NCI-H2081 (cell line): Measurements from ENCODE around the gene TEN1.
"Not testable (repeated sequence)": the region's sequence is repeated elsewhere in the genome, so short reads cannot be mapped to it uniquely, and the experiment has no call there.

Experiments used
- DNase-seq, 2 experiments: peaks; one replicate each; lab custom pipeline; 2025; lab: John Stamatoyannopoulos, UW

The TEN1 gene

DNA sequence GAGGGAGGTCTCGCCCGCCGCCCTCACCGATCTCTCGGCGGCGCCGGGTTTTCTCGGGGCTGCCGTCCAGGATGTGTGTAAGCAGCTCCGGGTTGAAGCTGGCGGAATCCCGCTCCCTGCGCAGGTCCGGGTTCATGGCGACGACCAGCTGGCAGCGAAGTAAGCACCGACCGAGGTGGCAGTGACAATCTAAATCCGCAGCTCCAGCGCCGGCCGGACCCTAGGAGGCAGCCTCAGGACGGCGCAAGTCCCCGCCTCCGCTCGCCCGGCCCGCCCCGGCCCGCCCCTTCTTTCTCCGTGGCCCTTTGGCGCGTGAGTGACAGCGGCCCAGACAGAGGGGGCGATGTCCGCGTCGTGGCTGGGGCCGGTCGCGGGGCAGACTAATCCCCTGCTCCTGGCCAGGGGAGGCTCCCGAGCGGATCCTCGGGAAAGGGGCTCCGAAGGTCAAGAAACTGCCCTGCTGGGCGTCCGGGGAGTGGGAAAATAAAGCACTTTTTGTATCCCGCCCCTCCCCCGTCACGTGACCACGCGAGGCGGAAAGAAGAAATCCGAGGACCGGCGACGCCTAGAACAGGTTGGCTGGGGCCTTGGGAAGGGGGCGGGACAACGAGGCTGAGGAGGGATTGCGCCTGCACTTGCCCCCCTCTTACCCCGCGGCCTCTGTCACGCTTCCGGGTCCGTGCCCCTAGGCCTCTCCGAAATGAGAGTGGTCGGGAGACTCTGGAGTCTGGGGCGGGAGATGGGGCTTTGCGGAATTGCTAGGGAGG, at the start of gene TEN1, which contains the start of gene ACOX1:
Gene TEN1, plus strand, starts transcription at position 303 of the 767 bp plus-strand sequence. CDS start 6,953 bp downstream, outside the sequence.
Gene ACOX1, minus strand, starts transcription at position 229 of the 767 bp plus-strand sequence. Its CDS starts 93 bp downstream, at position 136.
- DNase-seq = peak; percentile 99

- no peak for DNase-seq
Observed at GRCh38 chr17:75931062-75931461, 48.0 kb upstream of the TEN1 start.

DNA sequence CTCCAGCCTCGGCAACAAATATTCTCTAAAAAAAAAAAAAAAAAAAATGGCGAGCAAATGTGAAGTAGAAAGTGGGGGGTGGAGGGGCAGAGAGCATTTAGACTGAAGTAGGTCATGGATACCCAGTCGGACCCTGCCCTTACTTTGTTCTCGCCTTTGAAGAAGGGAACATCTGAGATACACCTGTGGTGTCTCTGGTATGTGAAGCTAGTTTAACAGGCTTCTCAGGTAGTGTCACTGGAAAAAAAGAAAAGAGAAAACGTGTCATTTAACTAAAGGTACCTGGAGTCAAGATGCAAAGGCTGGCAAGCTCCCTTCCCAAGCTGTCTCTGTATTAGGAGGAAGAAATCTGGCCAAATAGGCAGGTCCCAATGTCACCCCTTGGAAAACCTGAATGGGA, 46.2 kb upstream of the TEN1 start:
- DNase-seq = no peak

GRCh38 chr17:75933808-75934207, 45.2 kb upstream of the TEN1 start:
- no peak for DNase-seq

- DNase-seq = no peak
Observed at GRCh38 chr17:75937652-75938051, 41.4 kb upstream of the TEN1 start.

GRCh38 chr17:75940727-75941441, 38.2 kb upstream of the TEN1 start, which contains the start of gene FBF1:
FBF1 (minus strand) TSS chr17:75941042; CDS start chr17:75938149, 2,893 bp downstream.
- peak; percentile 96 to 98 for DNase-seq

GRCh38 chr17:75941442-75941819, 37.6 kb upstream of the TEN1 start:
- no peak for DNase-seq

- no peak for DNase-seq
Observed at GRCh38 chr17:75942473-75942872, 36.6 kb upstream of the TEN1 start.

GRCh38 chr17:75943491-75943890, 35.5 kb upstream of the TEN1 start:
- DNase-seq = no peak

DNA sequence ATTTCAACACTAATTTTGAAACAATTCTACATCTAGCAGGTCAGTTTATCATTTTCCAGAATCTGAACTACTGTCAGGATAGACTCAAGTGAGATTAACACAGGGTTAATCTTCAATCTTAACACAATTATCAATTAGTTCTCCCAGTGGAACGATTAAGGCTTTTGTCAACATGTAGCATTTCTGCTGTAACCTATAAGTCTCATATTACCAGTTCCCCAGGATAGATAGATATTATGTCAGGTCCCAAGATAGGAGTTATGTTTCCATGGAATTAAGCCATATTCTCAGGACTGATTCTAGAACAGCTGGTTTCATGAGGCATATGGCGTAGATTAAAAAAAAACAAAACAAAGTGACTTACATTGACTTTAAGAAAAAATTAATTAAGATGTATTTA, 33.8 kb upstream of the TEN1 start:
- no peak for DNase-seq

DNA sequence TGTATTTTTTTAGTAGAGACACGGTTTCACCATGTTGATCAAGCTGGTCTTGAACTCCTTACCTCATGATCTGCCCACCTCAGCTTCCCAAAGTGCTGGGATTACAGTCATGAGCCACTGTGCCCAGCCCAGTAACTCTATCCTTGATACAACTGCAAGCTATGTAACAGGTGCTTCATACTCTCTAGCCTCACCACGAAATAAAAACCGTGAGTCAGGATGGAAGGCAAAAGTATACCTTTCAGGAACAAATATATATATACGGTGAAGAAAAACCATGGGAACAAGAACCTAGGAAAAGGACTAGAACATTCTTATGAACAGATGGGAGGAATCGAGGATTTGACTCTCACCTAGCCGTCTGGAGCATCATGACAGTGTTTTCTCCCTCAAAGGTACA, 28.6 kb upstream of the TEN1 start:
- DNase-seq = no peak

DNA sequence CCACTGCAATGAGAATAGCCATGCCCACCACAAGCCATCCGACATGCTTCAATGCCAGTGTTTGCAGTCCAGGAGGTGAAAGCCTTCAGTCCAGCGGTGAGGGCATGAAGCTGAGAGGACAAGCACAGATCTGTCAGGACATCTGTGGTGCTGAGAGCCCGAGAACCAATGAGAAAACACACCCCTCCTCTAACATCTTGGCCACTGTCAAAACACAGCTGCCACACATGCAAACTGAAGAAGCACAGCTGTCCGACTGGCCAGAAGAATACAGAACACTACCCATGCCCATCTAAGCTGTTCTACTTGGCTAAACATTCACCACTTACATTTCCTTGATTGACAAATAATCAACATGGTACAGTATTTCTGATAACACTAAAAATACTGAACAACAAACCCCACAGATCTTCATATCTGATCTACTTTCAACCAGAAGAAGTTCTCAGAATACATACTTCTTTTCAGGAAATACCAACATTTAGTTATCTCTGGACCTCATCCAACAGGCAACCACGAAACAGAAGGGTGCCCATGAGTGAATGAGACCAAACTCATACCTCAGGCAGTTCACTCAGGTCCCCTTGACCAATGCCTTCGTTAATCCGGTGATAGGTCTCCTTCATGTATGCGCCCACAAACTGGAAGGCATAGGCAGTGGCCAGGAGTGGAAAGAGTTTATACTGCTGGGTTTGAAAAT, 28.0 kb upstream of the TEN1 start:
- no peak for DNase-seq

- no peak for DNase-seq
Observed at GRCh38 chr17:75959051-75959838, 19.8 kb upstream of the TEN1 start.

GRCh38 chr17:75959839-75960511, 19.1 kb upstream of the TEN1 start:
- no peak for DNase-seq

DNA sequence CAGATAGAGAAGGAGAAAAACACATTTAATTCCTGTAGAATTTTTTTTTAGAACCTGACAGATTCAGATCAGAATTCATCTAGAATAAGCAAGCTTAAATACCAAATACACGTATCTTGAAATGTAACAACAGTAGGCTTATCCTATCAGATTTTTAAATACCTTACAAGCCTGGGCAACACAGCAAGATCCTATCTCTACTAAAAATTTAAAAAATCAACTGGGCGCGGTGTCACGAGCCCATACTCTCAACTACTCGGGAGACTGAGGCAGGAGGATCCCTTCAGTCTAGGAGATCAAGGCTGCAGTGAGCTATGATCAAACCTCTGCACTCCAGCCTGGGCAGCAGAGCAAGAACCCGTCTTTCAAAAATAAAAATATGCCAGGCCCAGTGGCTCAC, 13.6 kb upstream of the TEN1 start:
- DNase-seq = no peak

- DNase-seq = not testable (repeated sequence)
Observed at GRCh38 chr17:75969044-75969443, 10.0 kb upstream of the TEN1 start.

- DNase-seq = no peak
Observed at GRCh38 chr17:75970011-75970523, 9.0 kb upstream of the TEN1 start.

GRCh38 chr17:75970626-75971025, 8.4 kb upstream of the TEN1 start:
- no peak for DNase-seq

- DNase-seq = not testable (repeated sequence)
Observed at GRCh38 chr17:75975187-75975586, 3.9 kb upstream of the TEN1 start.

- DNase-seq = no peak
Observed at GRCh38 chr17:75975757-75976174, 3.3 kb upstream of the TEN1 start.
